COR-L47 (cell line): Measurements from ENCODE around the gene PAFAH1B1.
A peak's percentile ranks its signal among the peaks of the same experiment; 100 is the strongest.
"Not testable (repeated sequence)": the region's sequence is repeated elsewhere in the genome, so short reads cannot be mapped to it uniquely, and the experiment has no call there.

Experiments
- DNase-seq: peaks from one replicate; lab custom pipeline; 2025; lab: John Stamatoyannopoulos, UW

The PAFAH1B1 gene

DNA sequence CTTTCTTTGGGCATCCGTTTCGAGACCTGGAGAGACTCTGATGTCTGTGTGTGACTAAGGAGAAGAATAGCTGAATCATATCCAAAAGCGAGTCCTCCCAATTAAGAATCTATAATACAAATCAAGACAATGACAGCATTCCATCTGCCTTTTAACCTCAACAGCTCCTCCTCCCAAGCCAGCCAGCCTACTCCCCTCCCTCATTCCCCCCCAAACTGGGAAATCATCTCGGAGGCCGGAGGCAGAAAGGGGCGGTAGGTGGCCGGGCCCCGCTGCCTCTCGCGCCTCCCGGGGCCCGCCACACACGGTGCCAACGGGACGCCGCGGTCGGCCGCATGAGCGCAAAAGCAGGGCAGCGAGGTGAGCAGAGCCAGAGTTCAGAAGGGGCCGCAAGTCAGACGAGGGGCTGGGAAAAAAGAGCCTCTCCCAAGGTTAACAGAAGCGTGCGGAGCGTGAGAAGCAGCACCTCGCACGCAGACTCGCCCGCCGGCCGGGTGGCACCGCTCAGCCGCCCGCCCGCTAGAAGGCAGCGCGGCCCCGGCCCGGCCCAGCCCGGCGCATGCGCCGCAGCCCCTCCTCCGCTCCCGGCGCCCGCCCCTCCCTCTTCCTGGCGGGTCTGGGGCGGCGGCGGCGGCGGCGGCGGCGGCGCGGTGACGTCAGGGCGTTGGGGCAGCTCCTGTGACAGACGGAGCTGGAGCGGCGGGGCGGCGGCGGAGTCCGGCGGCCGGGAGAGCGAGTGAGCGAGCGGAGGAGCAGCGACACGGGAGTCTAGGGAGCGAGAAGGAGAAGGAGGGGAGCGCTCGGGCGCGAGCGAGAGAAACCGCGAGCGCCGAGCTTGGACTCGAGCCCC is at the start of gene PAFAH1B1:
Gene PAFAH1B1, plus strand, starts transcription at position 684 of the 850 bp plus-strand sequence. CDS start 44,635 bp downstream, outside the sequence.
- DNase-seq, result peak; percentile 71

- DNase-seq, result no peak
These were observed 48.1 kb upstream of the PAFAH1B1 start for GRCh38 chr17:2545393-2545792.

- DNase-seq, result peak; percentile 28
These were observed 46.3 kb upstream of the PAFAH1B1 start for GRCh38 chr17:2547176-2547575.

DNA sequence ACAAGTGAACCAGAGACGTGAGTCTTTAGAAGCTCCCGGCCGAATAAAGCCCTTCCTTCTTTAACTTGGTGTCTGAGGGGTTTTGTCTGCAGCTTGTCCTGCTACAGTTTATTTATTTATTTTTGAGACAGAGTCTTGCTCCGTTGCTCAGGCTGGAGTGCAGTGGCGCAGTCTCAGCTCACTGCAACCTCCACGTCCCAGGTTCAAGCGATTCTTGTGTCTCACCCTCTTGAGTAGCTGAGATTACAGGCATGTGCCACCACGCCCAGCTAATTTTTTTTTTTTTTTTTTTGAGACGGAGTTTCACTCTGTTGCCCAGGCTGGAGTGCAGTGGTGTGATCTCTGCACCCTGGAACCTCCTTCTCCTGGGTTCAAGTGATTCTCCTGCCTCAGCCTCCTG is 45.4 kb upstream of the PAFAH1B1 start:
- DNase-seq, result not testable (repeated sequence)

GRCh38 chr17:2549392-2550211 is 43.9 kb upstream of the PAFAH1B1 start:
- DNase-seq, result no peak

- DNase-seq, result no peak
These were observed 42.0 kb upstream of the PAFAH1B1 start for GRCh38 chr17:2551493-2551892.

DNA sequence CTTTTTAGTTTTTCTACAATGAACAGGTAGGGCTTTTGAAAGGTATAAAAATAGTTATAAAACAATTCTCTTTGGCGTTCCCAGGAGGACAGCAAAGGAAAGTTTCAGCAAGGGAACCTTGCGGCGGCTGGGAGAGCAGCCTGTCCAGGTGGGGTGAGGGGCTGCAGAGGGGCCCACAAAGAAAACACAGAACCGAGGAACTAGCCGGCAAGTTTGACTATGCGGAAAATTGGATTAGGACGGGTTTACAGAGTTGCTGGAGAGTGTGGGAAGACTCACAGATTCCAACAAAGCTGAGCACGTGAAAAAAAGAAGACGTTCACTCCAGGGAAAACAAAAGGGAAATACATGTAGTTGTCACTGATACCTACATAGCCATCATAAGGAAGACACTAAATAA is 41.5 kb upstream of the PAFAH1B1 start:
- DNase-seq, result no peak

- no peak for DNase-seq
These were observed 32.8 kb upstream of the PAFAH1B1 start for GRCh38 chr17:2560658-2561057.

DNA sequence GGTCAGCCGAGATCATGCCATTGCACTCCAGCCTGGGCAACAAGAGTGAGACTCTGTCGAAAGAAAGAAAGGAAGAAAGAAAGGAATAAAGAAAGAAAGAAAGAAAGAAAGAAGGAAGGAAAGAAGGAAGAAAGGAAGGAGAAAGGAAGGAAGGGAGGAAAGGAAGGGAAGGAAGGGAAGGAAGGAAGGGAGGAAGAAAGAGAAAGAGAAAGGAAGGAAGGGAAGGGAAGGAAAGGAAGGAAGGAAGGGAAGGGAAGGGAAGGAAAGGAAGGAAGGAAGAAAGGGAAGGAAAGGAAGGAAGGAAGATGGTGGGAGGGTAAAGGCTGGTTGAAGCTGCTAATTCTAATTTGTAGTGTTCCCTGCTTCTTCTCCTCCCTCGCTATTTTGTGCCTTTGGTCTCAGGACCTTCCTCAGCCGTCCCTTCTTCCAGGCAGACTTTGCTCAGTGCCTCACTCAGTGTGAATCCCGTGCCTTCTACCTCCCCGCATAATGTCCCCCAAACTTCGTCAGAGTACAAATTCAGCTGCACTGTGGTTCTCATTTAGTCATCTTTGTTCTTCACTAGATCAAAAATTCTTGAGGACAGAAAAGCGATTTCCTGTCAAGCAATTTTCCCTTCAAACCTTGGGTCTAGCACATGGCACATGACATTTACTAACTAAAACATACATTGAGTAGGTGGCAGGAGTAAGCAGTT is 31.1 kb upstream of the PAFAH1B1 start:
- no peak for DNase-seq

- no peak for DNase-seq
These were observed 30.4 kb upstream of the PAFAH1B1 start for GRCh38 chr17:2563061-2563460.

- no peak for DNase-seq
These were observed 29.9 kb upstream of the PAFAH1B1 start for GRCh38 chr17:2563543-2563942.

GRCh38 chr17:2564877-2565276 is 28.6 kb upstream of the PAFAH1B1 start:
- no peak for DNase-seq

GRCh38 chr17:2566056-2566455 is 27.4 kb upstream of the PAFAH1B1 start:
- no peak for DNase-seq

GRCh38 chr17:2571523-2572303 is 21.7 kb upstream of the PAFAH1B1 start:
- DNase-seq, result no peak

GRCh38 chr17:2572304-2572609 is 21.2 kb upstream of the PAFAH1B1 start:
- DNase-seq, result not testable (repeated sequence)

- DNase-seq, result no peak
These were observed 13.3 kb upstream of the PAFAH1B1 start for GRCh38 chr17:2580151-2580550.

DNA sequence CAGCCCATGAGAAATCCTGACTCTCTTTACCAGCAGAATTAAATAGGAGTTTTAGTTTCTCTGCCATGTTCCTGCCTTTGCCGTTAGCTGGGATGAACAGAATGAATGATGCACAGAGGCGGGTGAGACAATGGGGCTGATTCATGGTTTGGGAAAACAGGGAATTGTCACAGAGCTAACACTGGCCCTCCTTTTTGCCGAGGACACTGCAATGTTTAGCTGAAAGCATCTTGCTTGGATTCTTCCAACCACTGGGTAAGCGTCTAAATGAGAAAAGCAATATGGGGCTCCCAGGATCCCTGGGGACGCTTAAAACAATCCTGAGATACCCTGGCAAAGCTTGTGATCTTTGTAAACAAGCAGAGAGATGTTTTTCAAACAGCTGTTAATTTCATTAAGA is 12.8 kb upstream of the PAFAH1B1 start:
- no peak for DNase-seq

DNA sequence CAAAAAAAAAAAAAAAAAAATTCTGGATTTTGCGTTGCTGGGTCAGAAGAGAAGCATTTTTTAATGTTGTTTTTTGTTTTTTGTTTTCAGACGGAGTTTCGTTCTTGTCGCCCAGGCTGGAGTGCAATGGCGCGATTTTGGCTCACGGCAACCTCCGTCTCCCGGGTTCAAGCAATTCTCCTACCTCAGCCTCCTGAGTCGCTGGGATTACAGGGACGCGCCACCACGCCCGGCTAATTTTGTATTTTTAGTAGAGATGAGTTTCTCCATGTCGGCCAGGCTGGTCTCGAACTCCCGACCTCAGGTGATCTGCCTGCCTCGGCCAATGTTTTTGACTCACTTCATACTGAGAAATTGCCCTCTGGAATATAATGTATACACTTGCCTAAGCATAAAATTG is 11.0 kb upstream of the PAFAH1B1 start:
- DNase-seq, result no peak

GRCh38 chr17:2591040-2591640 is 2.3 kb upstream of the PAFAH1B1 start:
- no peak for DNase-seq

DNA sequence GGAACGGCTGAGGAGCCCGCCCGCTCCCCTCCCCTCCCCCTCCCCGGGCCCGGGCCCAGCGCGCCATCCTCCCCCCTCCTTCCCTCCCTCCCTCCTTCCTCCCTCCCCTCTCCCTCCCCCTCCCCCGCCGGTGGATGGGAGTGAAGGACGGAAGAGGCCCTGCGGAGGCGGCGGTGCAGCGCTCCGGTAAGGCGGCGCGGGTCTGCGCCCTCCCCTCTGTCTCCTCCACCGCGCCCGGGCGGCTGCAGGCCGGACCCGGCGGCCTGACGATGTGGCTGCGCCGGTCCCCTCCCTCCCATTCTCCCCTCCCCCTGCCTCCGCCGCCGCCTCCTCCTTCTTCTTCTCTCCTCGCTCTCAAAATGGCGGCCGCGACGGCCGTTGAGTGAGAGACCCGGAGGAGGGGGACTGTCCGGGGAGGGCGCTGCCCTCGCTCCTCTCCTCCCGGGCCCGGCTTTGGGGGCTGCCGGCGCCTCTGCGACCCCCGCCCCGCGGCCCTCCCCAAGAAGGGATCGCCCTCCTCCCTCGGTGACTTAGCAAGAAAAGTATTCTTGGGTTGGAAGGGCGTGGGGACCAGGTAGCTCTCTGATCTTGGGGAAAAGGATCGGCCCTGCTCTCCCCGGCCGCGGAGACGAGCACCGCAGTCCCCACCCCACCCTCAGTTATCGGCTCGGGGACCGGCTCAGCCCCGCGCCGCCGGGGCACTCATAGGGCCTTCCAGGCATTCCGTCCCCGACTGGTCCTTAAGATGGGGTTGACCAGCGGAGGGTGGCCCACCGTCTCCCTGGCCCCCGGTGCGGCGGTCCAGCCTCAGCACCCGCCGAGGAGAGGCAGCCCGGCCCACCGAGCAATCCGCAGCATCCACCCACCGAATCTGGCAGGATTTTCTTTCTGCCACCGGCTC is 617 bp downstream of the PAFAH1B1 start:
- no peak for DNase-seq
